HG03066 (cell line): ENCODE data around the gene TTC21A.
A peak's percentile ranks its signal among the peaks of the same experiment; 100 is the strongest.

Experiments used
- ATAC-seq: cut with Tn5 transposase; IDR thresholded peaks from one replicate; pipeline ENCODE4 v1.9.1; 2021; ENCODE audit warnings: low read depth; ENCODE audit not compliant: unreplicated experiment

TTC21A gene

GRCh38 chr3:39173318-39174125 is 66.0 kb downstream of the TTC21A start:
- no peak for ATAC-seq

GRCh38 chr3:39176025-39176714 is 68.7 kb downstream of the TTC21A start:
- no peak for ATAC-seq

- ATAC-seq: peak; percentile 39
Observed at GRCh38 chr3:39177708-39178332, 70.3 kb downstream of the TTC21A start.

- no peak for ATAC-seq
Observed at GRCh38 chr3:39178553-39178952, 71.1 kb downstream of the TTC21A start.

GRCh38 chr3:39180183-39180545 is 72.7 kb downstream of the TTC21A start:
- ATAC-seq: no peak

GRCh38 chr3:39180546-39181346 is 73.3 kb downstream of the TTC21A start:
- peak; percentile 86 for ATAC-seq

- no peak for ATAC-seq
Observed at GRCh38 chr3:39181408-39182335, 74.2 kb downstream of the TTC21A start.

- no peak for ATAC-seq
Observed at GRCh38 chr3:39183211-39184080, 76.0 kb downstream of the TTC21A start.

GRCh38 chr3:39184081-39184967 is 76.8 kb downstream of the TTC21A start:
- ATAC-seq: no peak

GRCh38 chr3:39184968-39185285 is 77.4 kb downstream of the TTC21A start:
- no peak for ATAC-seq

- ATAC-seq: no peak
Observed at GRCh38 chr3:39185326-39185958, 78.0 kb downstream of the TTC21A start.

GRCh38 chr3:39185959-39186691 is 78.6 kb downstream of the TTC21A start:
- no peak for ATAC-seq

- no peak for ATAC-seq
Observed at GRCh38 chr3:39186692-39187151, 79.2 kb downstream of the TTC21A start.

GRCh38 chr3:39187372-39188155 is 80.1 kb downstream of the TTC21A start:
- ATAC-seq: no peak
